ENCODE measurements around the gene DLL1. TPM values are rescaled to one million over a fixed set of nuclear protein-coding genes. Genes with fewer than 3 reads are reported as not detected.

The DLL1 gene
- total RNA-seq, 4 donors from 2014 or later, result 1.8 to 3.7 (median 3.3) TPM

DNA sequence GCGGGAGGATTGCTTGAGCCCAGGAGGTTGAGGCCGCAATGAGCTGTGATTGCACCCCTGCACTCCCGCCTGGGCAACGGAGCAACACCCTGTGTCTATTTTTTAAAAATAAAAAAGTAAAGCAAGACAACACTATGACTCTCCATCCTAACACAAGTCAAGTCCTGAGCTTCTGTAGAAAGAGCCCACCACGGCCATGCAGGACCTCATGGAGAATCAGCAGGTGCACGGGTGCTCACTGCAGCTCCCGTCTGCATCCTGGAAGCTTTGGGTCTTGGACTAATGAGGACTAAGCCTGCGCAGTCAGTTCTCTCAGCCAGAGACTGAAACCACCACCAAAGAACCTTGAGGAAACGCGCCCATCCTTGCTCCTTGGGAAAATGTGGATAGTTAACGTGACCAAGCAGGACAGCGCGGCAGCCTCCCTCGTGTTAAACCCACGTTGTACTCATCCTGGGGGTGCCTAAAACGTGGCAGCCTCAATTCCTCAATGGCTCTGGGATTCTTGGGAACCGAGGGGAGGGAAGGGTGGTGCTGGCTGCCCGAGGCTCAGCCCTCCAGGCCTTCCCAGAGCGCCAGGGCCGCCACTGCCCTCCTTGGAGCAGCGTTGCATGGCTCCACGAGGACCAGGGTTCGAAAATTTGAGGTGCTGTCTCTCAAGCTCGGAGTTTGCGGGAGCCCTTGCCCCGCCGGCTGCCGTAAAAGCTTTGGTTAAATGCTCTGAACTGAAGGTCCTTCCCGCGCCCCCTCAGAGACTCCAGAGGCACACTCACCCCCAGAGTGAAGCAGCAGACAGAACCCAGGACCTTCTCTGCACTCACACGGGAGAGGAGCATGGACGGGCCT is 29.0 kb downstream of the DLL1 start:
- H3K36me3 ChIP-seq, result no peaks in the 10 kb centered on the region
- DNase-seq, result no peak
- no peak overlapping the region for H3K4me3 ChIP-seq
- no peak overlapping the region for H3K27ac ChIP-seq
- no peaks in the 10 kb centered on the region for H3K27me3 ChIP-seq
- no peak for ATAC-seq
- TF ChIP-seq CTCF (IDR thresholded peaks at IDR 0.05 in 4 of 5, conservative IDR thresholded peaks at IDR 0.05 in 1 of 5) (no peak), POLR2A (IDR thresholded peaks at IDR 0.05) (no peak)
- in situ Hi-C loops (cut with MboI; ENCODE audit: low sequenced_read_pairs in 4 of 4), result no loop called here
- intact Hi-C loops (cut with DNase I; ENCODE audit: low total_unique reads), result no loop called here
- peaks cover 8 to 12% of the 10 kb centered on the region in 2 donors for H3K4me1 ChIP-seq
- no peaks in the 10 kb centered on the region for H3K9me3 ChIP-seq

- Histone ChIP-seq H3K4me3 (no peak overlapping the region), H3K36me3 (no peaks in the 10 kb centered on the region), H3K4me1 (peaks cover 1 to 5% of the 10 kb centered on the region in 2 donors), H3K27me3 (no peaks in the 10 kb centered on the region), H3K9me3 (no peaks in the 10 kb centered on the region), H3K27ac (no peak overlapping the region)
- DNase-seq, result no peak
- in situ Hi-C loops (cut with MboI; ENCODE audit: low sequenced_read_pairs in 4 of 4), result no loop called here
- TF ChIP-seq POLR2A (IDR thresholded peaks at IDR 0.05) (no peak), CTCF (IDR thresholded peaks at IDR 0.05 in 4 of 5, conservative IDR thresholded peaks at IDR 0.05 in 1 of 5) (no peak)
- intact Hi-C loops (cut with DNase I; ENCODE audit: low total_unique reads), result no loop called here
- ATAC-seq, result no peak
Observed at GRCh38 chr6:170260686-170261085, 30.2 kb downstream of the DLL1 start.

GRCh38 chr6:170259278-170259677 is 31.6 kb downstream of the DLL1 start:
- in situ Hi-C loops (cut with MboI; ENCODE audit: low sequenced_read_pairs in 4 of 4), result no loop called here
- ATAC-seq (no peak), DNase-seq (no peak)
- intact Hi-C loops (cut with DNase I; ENCODE audit: low total_unique reads), result no loop called here
- H3K9me3 ChIP-seq, result no peaks in the 10 kb centered on the region
- no peaks in the 10 kb centered on the region for H3K27me3 ChIP-seq
- no peaks in the 10 kb centered on the region for H3K36me3 ChIP-seq
- H3K27ac ChIP-seq, result no peak overlapping the region
- H3K4me1 ChIP-seq, result no peaks in the 10 kb centered on the region
- TF ChIP-seq CTCF (IDR thresholded peaks at IDR 0.05 in 4 of 5, conservative IDR thresholded peaks at IDR 0.05 in 1 of 5), result no peak
- TF ChIP-seq POLR2A (IDR thresholded peaks at IDR 0.05), result no peak
- no peak overlapping the region for H3K4me3 ChIP-seq

DNA sequence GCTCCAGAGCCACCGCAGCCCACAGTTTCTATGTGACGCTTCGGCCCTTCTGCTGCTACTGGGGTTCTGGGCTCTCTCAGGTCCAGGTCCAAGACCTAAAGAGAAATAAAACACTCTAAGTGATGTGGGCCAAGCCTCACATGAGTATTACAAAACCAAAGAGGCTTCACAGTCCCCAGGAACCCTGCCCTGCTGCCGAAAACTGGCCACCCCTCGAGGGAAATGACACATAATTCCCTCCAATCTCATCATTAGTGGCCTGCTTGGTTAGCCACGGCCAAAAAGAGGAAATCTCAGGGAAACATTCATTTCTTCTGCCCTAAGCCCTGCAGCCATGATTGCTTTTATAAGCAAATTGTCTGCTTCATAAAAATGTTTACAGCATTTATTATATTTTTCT is 32.5 kb downstream of the DLL1 start:
- H3K36me3 ChIP-seq, result no peaks in the 10 kb centered on the region
- DNase-seq (no peak), ATAC-seq (no peak)
- TF ChIP-seq POLR2A (IDR thresholded peaks at IDR 0.05), result no peak
- no peak for TF ChIP-seq CTCF (IDR thresholded peaks at IDR 0.05 in 4 of 5, conservative IDR thresholded peaks at IDR 0.05 in 1 of 5)
- in situ Hi-C loops (cut with MboI; ENCODE audit: low sequenced_read_pairs in 4 of 4), result no loop called here
- no peaks in the 10 kb centered on the region for H3K9me3 ChIP-seq
- H3K4me3 ChIP-seq, result no peak overlapping the region
- intact Hi-C loops (cut with DNase I; ENCODE audit: low total_unique reads), result no loop called here
- no peaks in the 10 kb centered on the region for H3K27me3 ChIP-seq
- no peaks in the 10 kb centered on the region for H3K4me1 ChIP-seq
- H3K27ac ChIP-seq, result no peak overlapping the region

Measured in gastrocnemius medialis (tissue), 4 donors.